H1 (cell line): ENCODE measurements around the gene CHPT1. TPM values are rescaled to one million over a fixed set of nuclear protein-coding genes. Genes with fewer than 3 reads are reported as not detected.

Source experiments
- ATF2 ChIP-seq: IDR thresholded peaks from 2 replicates; pipeline ENCODE4 v1.6.1; 2012; ENCODE audit warnings: low read length, inconsistent platforms
- HDAC2 ChIP-seq, 2 experiments: fragments of 300-600 bp in 1 of 2; sonication (generic) in 1 of 2; IDR thresholded peaks; 2 replicates each; pipeline ENCODE4 v1.6.1; 2011 to 2012; ENCODE audit warnings: low read depth in 2 of 2, low read length in 2 of 2, mild to moderate bottlenecking in 2 of 2, moderate library complexity in 2 of 2, borderline replicate concordance in 1 of 2, inconsistent platforms in 1 of 2
- NRF1 ChIP-seq: IDR thresholded peaks from 2 replicates; pipeline ENCODE4 v1.6.1; 2011; ENCODE audit warnings: mild to moderate bottlenecking, low read depth, low read length, improper control_type of control experiment
- RAD21 ChIP-seq, 2 experiments: IDR thresholded peaks in 1 of 2; conservative IDR thresholded peaks in 1 of 2; 2 replicates each; pipeline ENCODE4 v1.6.1; 2011; ENCODE audit warnings: low read depth in 2 of 2, low read length in 2 of 2, improper control_type of control experiment in 1 of 2, inconsistent platforms in 1 of 2, mild to moderate bottlenecking in 1 of 2, moderate library complexity in 1 of 2
- polyA plus RNA-seq, 7 experiments: library from polyadenylated mRNA; depleted of rRNA in 3 of 7; stranded (reverse) in 5 of 7; unstranded in 2 of 7; fragments of >200 nt in 5 of 7; fragments of 200-250 nt in 2 of 7; gene quantifications; 1 replicate in 5 of 7; 2 replicates in 1 of 7; 4 replicates in 1 of 7; pipeline versions ENCODE4 v1.2.1 to v1.2.3, GENCODE V29; 2011 to 2013; ENCODE audit warnings: missing spikeins in 2 of 7, mixed read lengths in 2 of 7
- total RNA-seq: library from RNA; stranded (reverse); fragmentation: NEBNext Ultra II Directional; extraction: Animal tissue kit (Norgen Biotek cat#: 25700); gene quantifications from 2 replicates; pipeline ENCODE4 v1.2.1, GENCODE V29; 2021

Gene CHPT1
- total and polyA plus RNA-seq, 2 of the 8 experiments (the other 6 are each of a cell fraction or from before 2014, with no cell fraction given) = 13.3 to 22.5 TPM

- no peak for TF ChIP-seq ATF2
- no peak for TF ChIP-seq RAD21 (IDR thresholded peaks at IDR 0.05 in 1 of 2, conservative IDR thresholded peaks at IDR 0.05 in 1 of 2; ENCODE audit: low read depth in 2 of 2, low read length in 2 of 2)
- TF ChIP-seq NRF1 = no peak
- TF ChIP-seq HDAC2 (IDR thresholded peaks at IDR 0.05; ENCODE audit: borderline replicate concordance in 1 of 2, low read depth in 2 of 2, low read length in 2 of 2) = no peak
Observed at GRCh38 chr12:101678081-101678480, 19.4 kb upstream of the CHPT1 start (continued).
